Measurements from ENCODE around the gene FAHD2A. TPM values are rescaled to one million over a fixed set of nuclear protein-coding genes. Genes with fewer than 3 reads are reported as not detected.

FAHD2A gene
- total RNA-seq, 8 experiments from 2014 or later = 14.0 to 33.4 (median 20.5) TPM

- 52 to 100% (median 75%) methylated on average over 1 to 5 of the region's 5 CpGs for WGBS, 10 experiments
- in situ Hi-C loops (cut with MboI; ENCODE audit: low pct_unique_long_range_greater_than_20kb in 2 of 9, low sequenced_read_pairs in 9 of 9, unreplicated experiment in 9 of 9) = no loop called here
- peaks cover 0 to 4% of the 10 kb centered on the region in 2 donors for H3K4me1 ChIP-seq (replicated peaks in 1 of 2)
- no peak for ATAC-seq (replicated peaks in 6 of 8)
- no peak overlapping the region for H3K27ac ChIP-seq
- no peak overlapping the region for H3K4me3 ChIP-seq
Observed at GRCh38 chr2:95380280-95380679, 22.2 kb upstream of the FAHD2A start.

GRCh38 chr2:95380731-95381130 is 21.8 kb upstream of the FAHD2A start:
- in situ Hi-C loops (cut with MboI; ENCODE audit: low pct_unique_long_range_greater_than_20kb in 2 of 9, low sequenced_read_pairs in 9 of 9, unreplicated experiment in 9 of 9) = no loop called here
- ATAC-seq (replicated peaks in 6 of 8) = no peak
- Histone ChIP-seq H3K4me3 (no peak overlapping the region), H3K27ac (no peak overlapping the region), H3K4me1 (replicated peaks in 1 of 2) (no peaks in the 10 kb centered on the region)
- WGBS, 10 experiments = 59 to 100% (median 76%) methylated on average over 1 to 3 of the region's 5 CpGs; no CpG with 5 or more reads in 4 of the 10 experiments

- no peak for ATAC-seq (replicated peaks in 6 of 8)
- Histone ChIP-seq H3K4me3 (no peak overlapping the region), H3K4me1 (replicated peaks in 1 of 2) (no peaks in the 10 kb centered on the region), H3K27ac (no peak overlapping the region)
- WGBS, 10 experiments = 62 to 100% (median 91%) methylated on average over 1 to 9 of the region's 22 CpGs; no CpG with 5 or more reads in 5 of the 10 experiments
- in situ Hi-C loops (cut with MboI; ENCODE audit: low pct_unique_long_range_greater_than_20kb in 2 of 9, low sequenced_read_pairs in 9 of 9, unreplicated experiment in 9 of 9) = no loop called here
Observed at GRCh38 chr2:95381212-95382191, 21.0 kb upstream of the FAHD2A start.

GRCh38 chr2:95382192-95382591 is 20.3 kb upstream of the FAHD2A start:
- H3K27ac ChIP-seq = no peak overlapping the region
- no peak for ATAC-seq (replicated peaks in 6 of 8)
- in situ Hi-C loops (cut with MboI; ENCODE audit: low pct_unique_long_range_greater_than_20kb in 2 of 9, low sequenced_read_pairs in 9 of 9, unreplicated experiment in 9 of 9) = no loop called here

GRCh38 chr2:95382686-95383634 is 19.5 kb upstream of the FAHD2A start:
- in situ Hi-C loops (cut with MboI; ENCODE audit: low pct_unique_long_range_greater_than_20kb in 2 of 9, low sequenced_read_pairs in 9 of 9, unreplicated experiment in 9 of 9) = no loop called here
- 80 to 90% (median 80%) methylated on average over 1 to 3 of the region's 14 CpGs; no CpG with 5 or more reads in 7 of the 10 experiments for WGBS, 10 experiments
- ATAC-seq (replicated peaks in 6 of 8) = no peak

More at GRCh38 chr2:95382192-95382591, 20.3 kb upstream of the FAHD2A start:
- Histone ChIP-seq H3K4me3 (no peak overlapping the region), H3K4me1 (replicated peaks in 1 of 2) (no peaks in the 10 kb centered on the region)
- WGBS, 10 experiments = 79 to 90% methylated on average over 5 to 12 of the region's 20 CpGs; no CpG with 5 or more reads in 8 of the 10 experiments

GRCh38 chr2:95383635-95384027 is 18.9 kb upstream of the FAHD2A start:
- Histone ChIP-seq H3K27ac (no peak overlapping the region), H3K4me3 (no peak overlapping the region), H3K4me1 (replicated peaks in 1 of 2) (no peaks in the 10 kb centered on the region)
- in situ Hi-C loops (cut with MboI; ENCODE audit: low pct_unique_long_range_greater_than_20kb in 2 of 9, low sequenced_read_pairs in 9 of 9, unreplicated experiment in 9 of 9) = no loop called here
- ATAC-seq (replicated peaks in 6 of 8) = no peak
- 83 to 100% (median 100%) methylated on average over 1 to 3 of the region's 9 CpGs; no CpG with 5 or more reads in 6 of the 10 experiments for WGBS, 10 experiments

More at GRCh38 chr2:95382686-95383634, 19.5 kb upstream of the FAHD2A start:
- Histone ChIP-seq H3K4me3 (no peak overlapping the region), H3K27ac (no peak overlapping the region), H3K4me1 (replicated peaks in 1 of 2) (no peaks in the 10 kb centered on the region)

- H3K27ac ChIP-seq = no peak overlapping the region
- no peaks in the 10 kb centered on the region for H3K4me1 ChIP-seq (replicated peaks in 1 of 2)
- no peak overlapping the region for H3K4me3 ChIP-seq
- ATAC-seq (replicated peaks in 6 of 8) = peak; percentile 31 to 77 (median 61)
- in situ Hi-C loops (cut with MboI; ENCODE audit: low pct_unique_long_range_greater_than_20kb in 2 of 9, low sequenced_read_pairs in 9 of 9, unreplicated experiment in 9 of 9) = no loop called here
- 40 to 100% (median 81%) methylated on average over 1 to 5 of the region's 12 CpGs; no CpG with 5 or more reads in 4 of the 10 experiments for WGBS, 10 experiments
Observed at GRCh38 chr2:95384854-95385569, 17.5 kb upstream of the FAHD2A start.

- Histone ChIP-seq H3K4me3 (no peak overlapping the region), H3K4me1 (replicated peaks in 1 of 2) (no peaks in the 10 kb centered on the region), H3K27ac (no peak overlapping the region)
- in situ Hi-C loops (cut with MboI; ENCODE audit: low pct_unique_long_range_greater_than_20kb in 2 of 9, low sequenced_read_pairs in 9 of 9, unreplicated experiment in 9 of 9) = no loop called here
- ATAC-seq (replicated peaks in 6 of 8) = peak in 3 of 8 experiments; percentile 20 to 56 (median 29)
- 86 to 100% methylated on average over 1 to 2 of the region's 12 CpGs; no CpG with 5 or more reads in 8 of the 10 experiments for WGBS, 10 experiments
Observed at GRCh38 chr2:95385570-95385984, 16.9 kb upstream of the FAHD2A start.

GRCh38 chr2:95386031-95386430 is 16.5 kb upstream of the FAHD2A start:
- Histone ChIP-seq H3K27ac (no peak overlapping the region), H3K4me3 (no peak overlapping the region), H3K4me1 (replicated peaks in 1 of 2) (no peaks in the 10 kb centered on the region)
- no peak for ATAC-seq (replicated peaks in 6 of 8)
- 20 to 90% (median 65%) methylated on average over 1 to 2 of the region's 6 CpGs; no CpG with 5 or more reads in 4 of the 10 experiments for WGBS, 10 experiments
- in situ Hi-C loops (cut with MboI; ENCODE audit: low pct_unique_long_range_greater_than_20kb in 2 of 9, low sequenced_read_pairs in 9 of 9, unreplicated experiment in 9 of 9) = no loop called here

GRCh38 chr2:95387358-95387757 is 15.2 kb upstream of the FAHD2A start:
- H3K4me1 ChIP-seq (replicated peaks in 1 of 2) = no peaks in the 10 kb centered on the region
- WGBS, 10 experiments = 58 to 100% (median 86%) methylated on average over 1 to 7 of the region's 7 CpGs; no CpG with 5 or more reads in 1 of the 10 experiments
- in situ Hi-C loops (cut with MboI; ENCODE audit: low pct_unique_long_range_greater_than_20kb in 2 of 9, low sequenced_read_pairs in 9 of 9, unreplicated experiment in 9 of 9) = no loop called here
- no peak for ATAC-seq (replicated peaks in 6 of 8)
- H3K27ac ChIP-seq = no peak overlapping the region
- H3K4me3 ChIP-seq = no peak overlapping the region

- no peak for ATAC-seq (replicated peaks in 6 of 8)
- 39 to 100% (median 83%) methylated on average over 1 to 12 of the region's 14 CpGs for WGBS, 10 experiments
- no peak overlapping the region for H3K4me3 ChIP-seq
- H3K4me1 ChIP-seq (replicated peaks in 1 of 2) = no peaks in the 10 kb centered on the region
- H3K27ac ChIP-seq = no peak overlapping the region
- in situ Hi-C loops (cut with MboI; ENCODE audit: low pct_unique_long_range_greater_than_20kb in 2 of 9, low sequenced_read_pairs in 9 of 9, unreplicated experiment in 9 of 9) = no loop called here
Observed at GRCh38 chr2:95388091-95388692, 14.3 kb upstream of the FAHD2A start.

- no peak overlapping the region for H3K27ac ChIP-seq
- ATAC-seq (replicated peaks in 6 of 8) = peak in 6 of 8 experiments; percentile 15 to 42 (median 30)
- 0 to 100% (median 30%) methylated on average over 1 to 5 of the region's 15 CpGs; no CpG with 5 or more reads in 3 of the 10 experiments for WGBS, 10 experiments
- no peak overlapping the region for H3K4me3 ChIP-seq
- H3K4me1 ChIP-seq (replicated peaks in 1 of 2) = no peaks in the 10 kb centered on the region
- in situ Hi-C loops (cut with MboI; ENCODE audit: low pct_unique_long_range_greater_than_20kb in 2 of 9, low sequenced_read_pairs in 9 of 9, unreplicated experiment in 9 of 9) = no loop called here
Observed at GRCh38 chr2:95388856-95389244, 13.7 kb upstream of the FAHD2A start.

All from motor neuron (in vitro differentiated cells).